ENCODE results near the gene ATP5F1D. TPM values are rescaled to one million over a fixed set of nuclear protein-coding genes. Genes with fewer than 3 reads are reported as not detected.

ATP5F1D gene
- total and polyA plus RNA-seq, 9 donors, result 1.3 to 218 (median 138) TPM

GRCh38 chr19:1291761-1292418, 50.3 kb downstream of the ATP5F1D start:
- Histone ChIP-seq H3K4me3 (no peak overlapping the region), H3K4me1 (ENCODE audit: insufficient read depth) (no peaks in the 10 kb centered on the region), H3K27me3 (peaks cover 7% of the 10 kb centered on the region), H3K9me3 (no peaks in the 10 kb centered on the region), H3K27ac (no peak overlapping the region), H3K36me3 (no peaks in the 10 kb centered on the region)
- DNase-seq, result no peak
- no peak for TF ChIP-seq POLR2A (IDR thresholded peaks at IDR 0.05)
- no peak for TF ChIP-seq EP300 (IDR thresholded peaks at IDR 0.05)
- no peak for TF ChIP-seq CTCF (IDR thresholded peaks at IDR 0.05)
- 37 to 44% (median 38%) methylated on average over 21 to 25 of the region's 25 CpGs for WGBS, 3 donors
- intact Hi-C loops (cut with DNase I), result no loop called here

GRCh38 chr19:1292419-1293151, 51.0 kb downstream of the ATP5F1D start:
- no peak overlapping the region for H3K4me3 ChIP-seq
- TF ChIP-seq EP300 (IDR thresholded peaks at IDR 0.05) (no peak), POLR2A (IDR thresholded peaks at IDR 0.05) (no peak), CTCF (IDR thresholded peaks at IDR 0.05) (no peak)
- WGBS, 3 donors, result 81 to 86% (median 85%) methylated on average over 17 of the region's 17 CpGs
- no peaks in the 10 kb centered on the region for H3K4me1 ChIP-seq (ENCODE audit: insufficient read depth)
- no peak overlapping the region for H3K27ac ChIP-seq
- intact Hi-C loops (cut with DNase I), result no loop called here
- H3K27me3 ChIP-seq, result peaks cover 7% of the 10 kb centered on the region
- H3K9me3 ChIP-seq, result no peaks in the 10 kb centered on the region
- DNase-seq, result no peak
- H3K36me3 ChIP-seq, result no peaks in the 10 kb centered on the region

DNA sequence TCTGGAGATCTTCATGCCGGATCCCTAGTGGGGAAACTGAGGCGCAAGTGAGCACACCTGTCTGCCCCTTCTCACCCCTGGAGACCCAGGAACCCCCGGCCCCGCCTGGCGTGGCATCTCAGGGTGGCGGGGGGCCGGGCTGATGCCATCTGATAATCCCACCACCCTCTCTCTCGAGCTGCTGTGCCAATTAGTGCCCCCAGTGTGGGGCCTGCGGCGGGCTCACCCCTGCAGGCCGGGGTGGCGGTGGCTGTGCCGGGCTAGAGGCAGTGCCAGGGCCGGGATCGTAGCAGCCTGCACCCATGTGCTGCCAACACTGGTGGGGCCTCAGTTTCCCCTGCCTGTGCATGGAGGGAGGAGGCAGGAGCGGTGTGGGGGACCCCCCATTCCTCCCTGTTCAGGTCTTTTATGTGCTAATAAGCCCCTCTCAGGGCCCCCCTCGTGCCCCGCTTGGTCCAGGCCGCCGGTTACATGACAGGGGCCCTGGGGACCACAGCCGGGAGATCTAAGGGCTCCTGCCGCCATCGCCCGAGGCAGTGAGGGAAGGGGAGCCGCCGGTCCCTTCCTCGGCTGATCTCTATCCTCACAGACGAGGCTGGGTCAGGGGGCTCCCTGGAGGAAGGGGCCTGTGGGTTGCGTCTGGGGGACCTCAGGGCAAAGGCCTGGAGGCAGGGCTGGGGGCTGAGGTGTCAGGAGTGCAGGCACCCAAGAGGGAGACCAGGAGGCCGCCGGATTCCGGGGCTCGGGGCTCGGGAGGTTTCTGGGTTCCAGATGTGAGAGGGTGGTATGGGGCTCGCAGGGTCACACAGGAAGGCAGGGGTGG, 52.4 kb downstream of the ATP5F1D start:
- no peaks in the 10 kb centered on the region for H3K4me1 ChIP-seq (ENCODE audit: insufficient read depth)
- TF ChIP-seq POLR2A (IDR thresholded peaks at IDR 0.05) (no peak), CTCF (IDR thresholded peaks at IDR 0.05) (no peak), EP300 (IDR thresholded peaks at IDR 0.05) (no peak)
- WGBS, 3 donors, result 75 to 83% (median 80%) methylated on average over 35 of the region's 35 CpGs
- no peak for DNase-seq
- H3K36me3 ChIP-seq, result no peaks in the 10 kb centered on the region
- intact Hi-C loops (cut with DNase I), result no loop called here
- H3K27ac ChIP-seq, result no peak overlapping the region
- H3K4me3 ChIP-seq, result no peak overlapping the region
- H3K9me3 ChIP-seq, result no peaks in the 10 kb centered on the region
- H3K27me3 ChIP-seq, result peaks cover 7% of the 10 kb centered on the region

Other genes starting within 250 kb of the ATP5F1D start
- 1 to 10 TPM in 1 of 7 donors, under 1 TPM in 4, not detected in 2; 0.22 to 7.4 (median 0.32) TPM for gene GRIN3B, start 241.3 kb upstream of the ATP5F1D start, total RNA-seq
- gene GRIN3B, start 241.3 kb upstream of the ATP5F1D start, polyA plus RNA-seq, result under 1 TPM in 1 of 2 donors, not detected in 1; 0.07 TPM
- gene TMEM259, start 220.6 kb upstream of the ATP5F1D start, total RNA-seq, result 100 to 1,000 TPM; 105 to 196 (median 127) TPM
- gene TMEM259, start 220.6 kb upstream of the ATP5F1D start, polyA plus RNA-seq, result 100 to 1,000 TPM in 1 of 2 donors, 10 to 100 TPM in 1; 26.0 to 162 TPM
- not detected for gene RNU6-2, start 220.2 kb upstream of the ATP5F1D start, total RNA-seq
- gene RNU6-2, start 220.2 kb upstream of the ATP5F1D start, polyA plus RNA-seq, result not detected
- 100 to 1,000 TPM in 6 of 7 donors, 10 to 100 TPM in 1; 60.6 to 438 (median 210) TPM for gene CNN2, start 215.1 kb upstream of the ATP5F1D start, total RNA-seq
- gene CNN2, start 215.1 kb upstream of the ATP5F1D start, polyA plus RNA-seq, result 100 to 1,000 TPM in 1 of 2 donors, 10 to 100 TPM in 1; 90.6 to 159 TPM
- gene ABCA7, start 201.6 kb upstream of the ATP5F1D start, total RNA-seq, result 10 to 100 TPM in 1 of 7 donors, 1 to 10 TPM in 6; 1.5 to 10.5 (median 2.6) TPM
- 1 to 10 TPM; 1.4 to 1.9 TPM for gene ABCA7, start 201.6 kb upstream of the ATP5F1D start, polyA plus RNA-seq
- gene ARHGAP45, start 174.6 kb upstream of the ATP5F1D start, total RNA-seq, result 10 to 100 TPM in 2 of 7 donors, 1 to 10 TPM in 5; 2.7 to 10.6 (median 8.9) TPM
- 1 to 10 TPM; 1.0 to 5.1 TPM for gene ARHGAP45, start 174.6 kb upstream of the ATP5F1D start, polyA plus RNA-seq
- 100 to 1,000 TPM in 5 of 7 donors, 10 to 100 TPM in 2; 88.2 to 157 (median 140) TPM for gene POLR2E, start 146.4 kb upstream of the ATP5F1D start, total RNA-seq
- gene POLR2E, start 146.4 kb upstream of the ATP5F1D start, polyA plus RNA-seq, result 100 to 1,000 TPM in 1 of 2 donors, 10 to 100 TPM in 1; 11.1 to 119 TPM
- 100 to 1,000 TPM; 189 to 309 (median 247) TPM for gene GPX4, start 137.8 kb upstream of the ATP5F1D start, total RNA-seq
- 100 to 1,000 TPM; 239 to 450 TPM for gene GPX4, start 137.8 kb upstream of the ATP5F1D start, polyA plus RNA-seq
- 10 to 100 TPM; 20.7 to 92.6 (median 62.4) TPM for gene SBNO2, start 67.5 kb upstream of the ATP5F1D start, total RNA-seq
- 10 to 100 TPM in 1 of 2 donors, 1 to 10 TPM in 1; 6.1 to 36.7 TPM for gene SBNO2, start 67.5 kb upstream of the ATP5F1D start, polyA plus RNA-seq
- gene STK11, start 36.0 kb upstream of the ATP5F1D start, total RNA-seq, result 10 to 100 TPM; 38.7 to 71.2 (median 54.2) TPM
- gene STK11, start 36.0 kb upstream of the ATP5F1D start, polyA plus RNA-seq, result 10 to 100 TPM; 36.9 to 57.4 TPM
- gene CBARP, start 3.7 kb upstream of the ATP5F1D start, total RNA-seq, result 10 to 100 TPM in 2 of 7 donors, 1 to 10 TPM in 2, under 1 TPM in 3; 0.61 to 21.1 (median 2.4) TPM
- gene CBARP, start 3.7 kb upstream of the ATP5F1D start, polyA plus RNA-seq, result under 1 TPM in 1 of 2 donors, not detected in 1; 0.45 TPM
- gene MIDN, start 6.8 kb downstream of the ATP5F1D start, total RNA-seq, result 100 to 1,000 TPM in 5 of 7 donors, 10 to 100 TPM in 2; 44.9 to 261 (median 107) TPM
- gene MIDN, start 6.8 kb downstream of the ATP5F1D start, polyA plus RNA-seq, result 10 to 100 TPM; 10.1 to 26.7 TPM
- 100 to 1,000 TPM; 602 to 917 (median 855) TPM for gene CIRBP, start 27.6 kb downstream of the ATP5F1D start, total RNA-seq
- gene CIRBP, start 27.6 kb downstream of the ATP5F1D start, polyA plus RNA-seq, result 1,000 to 10,000 TPM in 1 of 2 donors, 100 to 1,000 TPM in 1; 610 to 1,254 TPM
- 10 to 100 TPM; 21.7 to 72.5 (median 26.7) TPM for gene FAM174C, start 33.8 kb downstream of the ATP5F1D start, total RNA-seq
- gene FAM174C, start 33.8 kb downstream of the ATP5F1D start, polyA plus RNA-seq, result 10 to 100 TPM in 1 of 2 donors, under 1 TPM in 1; 0.30 to 35.2 TPM
- not detected for gene EFNA2, start 44.1 kb downstream of the ATP5F1D start, total RNA-seq
- under 1 TPM in 1 of 2 donors, not detected in 1; 0.11 TPM for gene EFNA2, start 44.1 kb downstream of the ATP5F1D start, polyA plus RNA-seq
- 100 to 1,000 TPM in 1 of 7 donors, 10 to 100 TPM in 6; 65.6 to 112 (median 79.9) TPM for gene NDUFS7, start 142.2 kb downstream of the ATP5F1D start, total RNA-seq
- gene NDUFS7, start 142.2 kb downstream of the ATP5F1D start, polyA plus RNA-seq, result 10 to 100 TPM in 1 of 2 donors, under 1 TPM in 1; 0.72 to 96.2 TPM
- gene GAMT, start 159.8 kb downstream of the ATP5F1D start, total RNA-seq, result 10 to 100 TPM in 6 of 7 donors, 1 to 10 TPM in 1; 8.3 to 34.1 (median 20.1) TPM
- gene GAMT, start 159.8 kb downstream of the ATP5F1D start, polyA plus RNA-seq, result 10 to 100 TPM in 1 of 2 donors, 1 to 10 TPM in 1; 8.0 to 13.8 TPM
- gene DAZAP1, start 165.8 kb downstream of the ATP5F1D start, total RNA-seq, result 100 to 1,000 TPM in 1 of 7 donors, 10 to 100 TPM in 6; 35.4 to 113 (median 79.5) TPM
- 10 to 100 TPM; 29.6 to 58.5 TPM for gene DAZAP1, start 165.8 kb downstream of the ATP5F1D start, polyA plus RNA-seq
- 1,000 to 10,000 TPM; 1,643 to 7,253 (median 2,328) TPM for gene RPS15, start 196.6 kb downstream of the ATP5F1D start, total RNA-seq
- 1,000 to 10,000 TPM in 1 of 2 donors, 100 to 1,000 TPM in 1; 174 to 5,234 TPM for gene RPS15, start 196.6 kb downstream of the ATP5F1D start, polyA plus RNA-seq
- under 1 TPM; under 0.01 to 0.28 (median 0.12) TPM for gene APC2, start 208.4 kb downstream of the ATP5F1D start, total RNA-seq
- under 1 TPM in 1 of 2 donors, not detected in 1; 0.02 TPM for gene APC2, start 208.4 kb downstream of the ATP5F1D start, polyA plus RNA-seq
- gene C19orf25, start 237.5 kb downstream of the ATP5F1D start, total RNA-seq, result 10 to 100 TPM; 15.3 to 25.8 (median 22.2) TPM
- 10 to 100 TPM in 1 of 2 donors, 1 to 10 TPM in 1; 1.1 to 26.3 TPM for gene C19orf25, start 237.5 kb downstream of the ATP5F1D start, polyA plus RNA-seq
- gene PCSK4, start 248.6 kb downstream of the ATP5F1D start, total RNA-seq, result 1 to 10 TPM in 6 of 7 donors, under 1 TPM in 1; 0.83 to 9.4 (median 1.9) TPM
- gene PCSK4, start 248.6 kb downstream of the ATP5F1D start, polyA plus RNA-seq, result 1 to 10 TPM in 1 of 2 donors, not detected in 1; 2.9 TPM
- gene REEP6, start 249.4 kb downstream of the ATP5F1D start, total RNA-seq, result 10 to 100 TPM in 2 of 7 donors, 1 to 10 TPM in 5; 2.9 to 13.0 (median 7.2) TPM
- gene REEP6, start 249.4 kb downstream of the ATP5F1D start, polyA plus RNA-seq, result 1 to 10 TPM; 9.2 to 9.7 TPM